Middle frontal gyrus (tissue), 1 donor: ENCODE data around the gene IL13RA2.

Experiments used
- DNase-seq: peaks from one replicate; pipeline ENCODE4 v3.0.0-alpha.2; 2015; ENCODE audit warnings: low spot score; ENCODE audit errors: extremely low spot score

IL13RA2 gene

GRCh38 chrX:115017455-115017854, at the start of gene IL13RA2:
Gene IL13RA2, minus strand, starts transcription at chrX:115017616. Its CDS starts 347 bp downstream, at chrX:115017269.
- DNase-seq: peak; percentile 19

GRCh38 chrX:115065304-115065703, 47.9 kb upstream of the IL13RA2 start:
- no peak for DNase-seq

- no peak for DNase-seq
Measured at GRCh38 chrX:115060013-115060412, 42.6 kb upstream of the IL13RA2 start.

GRCh38 chrX:115058276-115058675, 40.9 kb upstream of the IL13RA2 start:
- no peak for DNase-seq

GRCh38 chrX:115054876-115055275, 37.5 kb upstream of the IL13RA2 start:
- no peak for DNase-seq

- no peak for DNase-seq
Measured at GRCh38 chrX:115053223-115053622, 35.8 kb upstream of the IL13RA2 start.

- no peak for DNase-seq
Measured at GRCh38 chrX:115047715-115048114, 30.3 kb upstream of the IL13RA2 start.

GRCh38 chrX:115047181-115047580, 29.8 kb upstream of the IL13RA2 start:
- no peak for DNase-seq

- no peak for DNase-seq
Measured at GRCh38 chrX:115040417-115040816, 23.0 kb upstream of the IL13RA2 start.

GRCh38 chrX:115038406-115038805, 21.0 kb upstream of the IL13RA2 start:
- no peak for DNase-seq

- no peak for DNase-seq
Measured at GRCh38 chrX:115036029-115036428, 18.6 kb upstream of the IL13RA2 start.

GRCh38 chrX:115031989-115032388, 14.6 kb upstream of the IL13RA2 start:
- no peak for DNase-seq

- DNase-seq: no peak
Measured at GRCh38 chrX:115030625-115031024, 13.2 kb upstream of the IL13RA2 start.

- no peak for DNase-seq
Measured at GRCh38 chrX:115029869-115030570, 12.6 kb upstream of the IL13RA2 start.

GRCh38 chrX:115029440-115029839, 12.0 kb upstream of the IL13RA2 start:
- DNase-seq: no peak

- DNase-seq: no peak
Measured at GRCh38 chrX:115023811-115024210, 6.4 kb upstream of the IL13RA2 start.

GRCh38 chrX:115023139-115023538, 5.7 kb upstream of the IL13RA2 start:
- no peak for DNase-seq

GRCh38 chrX:115021121-115021520, 3.7 kb upstream of the IL13RA2 start:
- DNase-seq: no peak

- DNase-seq: no peak
Measured at GRCh38 chrX:115018944-115019343, 1.5 kb upstream of the IL13RA2 start.

- DNase-seq: no peak
Measured at GRCh38 chrX:115018040-115018647, 728 bp upstream of the IL13RA2 start.

GRCh38 chrX:115013705-115014104, 3.7 kb downstream of the IL13RA2 start:
- DNase-seq: no peak

- DNase-seq: no peak
Measured at GRCh38 chrX:115011428-115011827, 6.0 kb downstream of the IL13RA2 start.

GRCh38 chrX:114999906-115000305, 17.5 kb downstream of the IL13RA2 start:
- no peak for DNase-seq
